H1 (cell line): Measurements from ENCODE around the gene KIAA0513. TPM values are rescaled to one million over a fixed set of nuclear protein-coding genes. Genes with fewer than 3 reads are reported as not detected.

Source experiments
- CTCF ChIA-PET: fragments of 300-600 bp; sonication (Branson Sonifier 250); formaldehyde crosslinking; loops from one replicate; lab custom pipeline; 2021; ENCODE audit not compliant: partially characterized antibody; lab: Charles Lee
- POLR2A ChIA-PET: fragments of 300-600 bp; sonication (Branson Sonifier 250); formaldehyde crosslinking; loops from one replicate; lab custom pipeline; 2021; ENCODE audit warnings: inconsistent platforms; ENCODE audit not compliant: partially characterized antibody; lab: Charles Lee
- DNase-seq, 2 experiments: peaks; one replicate each; pipeline versions ENCODE4 v3.0.0 to v3.0.0-alpha.2; 2010 to 2022; ENCODE audit warnings: low spot score in 2 of 2, low read depth in 1 of 2, mixed read lengths in 1 of 2
- FAIRE-seq: peaks from 2 replicates; lab custom pipeline; 2011; peaks lifted over from hg19 to GRCh38; lab: Jason Lieb, UNC
- H2AFZ ChIP-seq: 2 replicates; pipeline ENCODE4 v1.8.1; 2012; ENCODE audit warnings: low read length, inconsistent platforms
- H2AK5ac ChIP-seq: 2 replicates; pipeline ENCODE4 v1.6.1; 2013; ENCODE audit warnings: low read depth, low read length
- H2BK120ac ChIP-seq: replicated peaks from 2 replicates; pipeline ENCODE3; 2013; ENCODE audit warnings: low read depth, low read length, inconsistent platforms
- H2BK12ac ChIP-seq: 2 replicates; pipeline ENCODE4 v1.6.1; 2013; ENCODE audit warnings: low read depth, low read length
- H2BK15ac ChIP-seq: 2 replicates; pipeline ENCODE4 v1.6.1; 2013; ENCODE audit warnings: low read length
- H2BK20ac ChIP-seq: 2 replicates; pipeline ENCODE4 v1.6.1; 2013; ENCODE audit warnings: low read length
- H2BK5ac ChIP-seq: 2 replicates; pipeline ENCODE4 v1.6.1; 2013; ENCODE audit warnings: low read depth, low read length
- H3K14ac ChIP-seq: 2 replicates; pipeline ENCODE4 v1.6.1; 2013; ENCODE audit warnings: inconsistent platforms; ENCODE audit not compliant: insufficient read length
- H3K18ac ChIP-seq: 2 replicates; pipeline ENCODE4 v1.6.1; 2013; ENCODE audit warnings: low read length; ENCODE audit errors: extremely low read depth
- H3K23ac ChIP-seq: 2 replicates; pipeline ENCODE4 v1.6.1; 2013; ENCODE audit warnings: inconsistent platforms; ENCODE audit not compliant: insufficient read length
- H3K23me2 ChIP-seq: 2 replicates; pipeline ENCODE4 v1.6.1; 2013; ENCODE audit warnings: low read depth, low read length
- H3K27ac ChIP-seq: 2 replicates; pipeline ENCODE4 v1.6.1; 2011; ENCODE audit warnings: low read depth, low read length, inconsistent platforms
- H3K27me3 ChIP-seq, 4 experiments: replicated peaks in 1 of 4; 1 replicate in 1 of 4; 2 replicates in 3 of 4; pipeline versions ENCODE4 v1.6.1 to v1.8.1; 2011 to 2013; ENCODE audit warnings: low read length in 3 of 4, mild to moderate bottlenecking in 3 of 4, inconsistent platforms in 2 of 4, mixed read lengths in 2 of 4, moderate library complexity in 1 of 4; ENCODE audit not compliant: control insufficient read depth in 3 of 4, insufficient read depth in 3 of 4; ENCODE audit errors: extremely low read depth in 1 of 4
- H3K36me3 ChIP-seq, 4 experiments: 2 replicates each; pipeline versions ENCODE4 v1.6.1 to v1.8.1; 2011 to 2013; ENCODE audit warnings: mild to moderate bottlenecking in 4 of 4, low read length in 3 of 4, moderate library complexity in 2 of 4, control low read depth in 1 of 4, inconsistent platforms in 1 of 4; ENCODE audit not compliant: insufficient read depth in 4 of 4, control insufficient read depth in 2 of 4
- H3K4ac ChIP-seq: replicated peaks from 2 replicates; pipeline ENCODE3; 2013; ENCODE audit warnings: low read length, low read depth, mixed read lengths, inconsistent platforms; ENCODE audit not compliant: insufficient read length
- H3K4me1 ChIP-seq, 4 experiments: replicated peaks in 1 of 4; 1 replicate in 1 of 4; 2 replicates in 3 of 4; pipeline versions ENCODE4 v1.6.1 to v1.8.1; 2011 to 2013; ENCODE audit warnings: low read length in 3 of 4, inconsistent platforms in 2 of 4, mixed read lengths in 1 of 4; ENCODE audit not compliant: insufficient read depth in 4 of 4, control insufficient read depth in 3 of 4
- H3K4me2 ChIP-seq, 2 experiments: 2 replicates each; pipeline versions ENCODE4 v1.6.1 to v1.8.1; 2011 to 2013; ENCODE audit warnings: low read depth in 2 of 2, low read length in 2 of 2, control low read depth in 1 of 2, inconsistent platforms in 1 of 2, mild to moderate bottlenecking in 1 of 2; ENCODE audit not compliant: insufficient read depth in 1 of 2
- H3K4me3 ChIP-seq, 4 experiments: fragments of 200-600, 300-600 bp in 1 of 4; sonication (generic), shearing (Covaris generic), sonication (Bioruptor Twin) in 1 of 4; 2 replicates each; pipeline versions ENCODE4 v1.5.1 to v1.8.1; 2011 to 2016; ENCODE audit warnings: low read length in 4 of 4, low read depth in 3 of 4, control low read depth in 2 of 4, inconsistent platforms in 2 of 4, mild to moderate bottlenecking in 2 of 4, mixed read lengths in 1 of 4, moderate library complexity in 1 of 4; ENCODE audit not compliant: insufficient read depth in 2 of 4; ENCODE audit errors: extremely low read depth in 1 of 4
- H3K56ac ChIP-seq: replicated peaks from 2 replicates; pipeline ENCODE3; 2013; ENCODE audit warnings: low read depth, mild to moderate bottlenecking, mixed read lengths, low read length, inconsistent platforms; ENCODE audit not compliant: insufficient read length
- H3K79me1 ChIP-seq: 2 replicates; pipeline ENCODE4 v1.6.1; 2013; ENCODE audit warnings: low read depth, low read length, control low read depth
- H3K79me2 ChIP-seq, 2 experiments: 2 replicates each; pipeline versions ENCODE4 v1.6.1 to v1.8.1; 2012 to 2013; ENCODE audit warnings: low read length in 2 of 2, mild to moderate bottlenecking in 2 of 2, inconsistent platforms in 1 of 2; ENCODE audit not compliant: insufficient read depth in 2 of 2, control insufficient read depth in 1 of 2
- H3K9ac ChIP-seq, 4 experiments: replicated peaks in 1 of 4; 1 replicate in 1 of 4; 2 replicates in 3 of 4; pipeline versions ENCODE4 v1.6.1 to v1.8.1; 2011 to 2013; ENCODE audit warnings: low read depth in 3 of 4, low read length in 3 of 4, control low read depth in 2 of 4, mild to moderate bottlenecking in 2 of 4, moderate library complexity in 2 of 4, inconsistent platforms in 1 of 4; ENCODE audit errors: extremely low read depth in 1 of 4
- H3K9me3 ChIP-seq, 2 experiments: 2 replicates each; pipeline versions ENCODE4 v1.6.1 to v1.8.1; 2012 to 2013; ENCODE audit warnings: mild to moderate bottlenecking in 2 of 2, moderate library complexity in 2 of 2, control low read depth in 1 of 2, inconsistent platforms in 1 of 2, low read depth in 1 of 2, low read length in 1 of 2, mixed read lengths in 1 of 2; ENCODE audit not compliant: insufficient read depth in 2 of 2
- H4K20me1 ChIP-seq, 2 experiments: replicated peaks in 1 of 2; 2 replicates each; pipeline versions ENCODE3 to v1.8.1; 2011 to 2013; ENCODE audit warnings: inconsistent platforms in 2 of 2, low read length in 2 of 2, mild to moderate bottlenecking in 1 of 2; ENCODE audit not compliant: insufficient read depth in 2 of 2, control insufficient read depth in 1 of 2
- H4K5ac ChIP-seq: 2 replicates; pipeline ENCODE4 v1.6.1; 2013; ENCODE audit warnings: low read length, low read depth, mixed read lengths, inconsistent platforms; ENCODE audit not compliant: insufficient read length
- H4K8ac ChIP-seq: 2 replicates; pipeline ENCODE4 v1.8.0; 2013; ENCODE audit warnings: mild to moderate bottlenecking, moderate library complexity, low read length, inconsistent platforms; ENCODE audit not compliant: insufficient read depth; ENCODE audit errors: extremely low read depth
- H4K91ac ChIP-seq: replicated peaks from 2 replicates; pipeline ENCODE3; 2013; ENCODE audit warnings: low read length, mixed read lengths, inconsistent platforms; ENCODE audit not compliant: insufficient read length
- HDAC6 ChIP-seq: IDR thresholded peaks from one replicate; pipeline ENCODE4 v1.7.1; 2012; ENCODE audit warnings: low read depth, mild to moderate bottlenecking, inconsistent platforms, low read length, moderate library complexity
- JUND ChIP-seq: IDR thresholded peaks from 2 replicates; pipeline ENCODE4 v1.6.1; 2011; ENCODE audit warnings: mild to moderate bottlenecking, improper control_type of control experiment, low read length
- POLR2AphosphoS5 ChIP-seq: IDR thresholded peaks from 2 replicates; pipeline ENCODE4 v1.6.1; 2011; ENCODE audit warnings: low read depth, low read length
- TBP ChIP-seq: IDR thresholded peaks from 2 replicates; pipeline ENCODE4 v1.6.1; 2011; ENCODE audit warnings: low read depth, low read length, improper control_type of control experiment
- WGBS, 2 experiments: shearing (Covaris generic) in 1 of 2; methylation state at CpG; one replicate each; pipeline versions ENCODE4 v1.1.6 to v1.1.7; 2013 to 2015; ENCODE audit warnings: low lambda C conversion rate in 2 of 2, mixed read lengths in 2 of 2, inconsistent platforms in 1 of 2, low coverage in 1 of 2, missing lambda C conversion rate in 1 of 2; ENCODE audit not compliant: insufficient replicate concordance in 2 of 2, insufficient coverage in 1 of 2, insufficient read length in 1 of 2; ENCODE audit errors: extremely low coverage in 1 of 2, missing lambda C conversion rate in 1 of 2; 5-methylcytosine and 5-hydroxymethylcytosine counted together
- polyA plus RNA-seq, 7 experiments: library from polyadenylated mRNA; depleted of rRNA in 3 of 7; stranded (reverse) in 5 of 7; unstranded in 2 of 7; fragments of >200 nt in 5 of 7; fragments of 200-250 nt in 2 of 7; gene quantifications; 1 replicate in 5 of 7; 2 replicates in 1 of 7; 4 replicates in 1 of 7; pipeline versions ENCODE4 v1.2.1 to v1.2.3, GENCODE V29; 2011 to 2013; ENCODE audit warnings: missing spikeins in 2 of 7, mixed read lengths in 2 of 7
- total RNA-seq: library from RNA; stranded (reverse); fragmentation: NEBNext Ultra II Directional; extraction: Animal tissue kit (Norgen Biotek cat#: 25700); gene quantifications from 2 replicates; pipeline ENCODE4 v1.2.1, GENCODE V29; 2021
- TF ChIP-seq, protein P1 (sequence below): IDR thresholded peaks from 2 replicates; pipeline ENCODE4 v1.6.1; 2012; ENCODE audit warnings: low read length, inconsistent platforms

Gene KIAA0513
- total and polyA plus RNA-seq, 2 of the 8 experiments (the other 6 are each of a cell fraction or from before 2014, with no cell fraction given), result 2.1 to 6.1 TPM

GRCh38 chr16:85003076-85003475 is 24.5 kb upstream of the KIAA0513 start:
- Histone ChIP-seq H2BK12ac (no peak overlapping the region), H2AK5ac (no peak overlapping the region), H3K27me3 (no peaks in the 10 kb centered on the region), H3K23me2 (no peaks in the 10 kb centered on the region), H3K18ac (no peak overlapping the region), H2AFZ (no peak overlapping the region), H2BK15ac (no peak overlapping the region; the same call in 1 of the 2 replicates), H2BK5ac (no peak overlapping the region), H3K27ac (no peak overlapping the region; the same call in 1 of the 2 replicates), H3K36me3 (no peaks in the 10 kb centered on the region), H3K4ac (no peak overlapping the region), H3K9me3 (no peaks in the 10 kb centered on the region), H4K8ac (no peak overlapping the region), H3K9ac (no peak overlapping the region), H3K14ac (no peak overlapping the region), H3K56ac (no peak overlapping the region), H4K20me1 (peaks cover 9 to 27% of the 10 kb centered on the region in 2 experiments), H4K91ac (no peak overlapping the region), H2BK120ac (no peak overlapping the region), H3K23ac (no peak overlapping the region), H4K5ac (no peak overlapping the region), H3K4me3 (no peak overlapping the region), H3K79me2 (peaks cover 3 to 82% of the 10 kb centered on the region in 2 experiments; a peak in 3 of 4 replicates), H3K4me1 (peaks cover 0 to 17% (median 5%) of the 10 kb centered on the region in 4 experiments; a peak in 6 of 7 replicates), H3K79me1 (peaks cover 23% of the 10 kb centered on the region), H2BK20ac (no peak overlapping the region), H3K4me2 (peak overlapping the region in 1 of 2 experiments; percentile 3; a peak in 1 of 4 replicates)
- FAIRE-seq, result no peak
- ChIA-PET POLR2A (no interaction called here), CTCF (interaction anchor here (1.0 to 3.9 kb wide), 5 partner anchors 15 to 84 kb away, joined by 3 to 13 read pairs (median 3); no protein-coding TSS in a partner anchor)
- DNase-seq, result no peak
- 68% methylated on average over 13 of the region's 13 CpGs; no CpG with 5 or more reads in 1 of the 2 experiments for WGBS, 2 experiments
- TF ChIP-seq, protein P1, sequence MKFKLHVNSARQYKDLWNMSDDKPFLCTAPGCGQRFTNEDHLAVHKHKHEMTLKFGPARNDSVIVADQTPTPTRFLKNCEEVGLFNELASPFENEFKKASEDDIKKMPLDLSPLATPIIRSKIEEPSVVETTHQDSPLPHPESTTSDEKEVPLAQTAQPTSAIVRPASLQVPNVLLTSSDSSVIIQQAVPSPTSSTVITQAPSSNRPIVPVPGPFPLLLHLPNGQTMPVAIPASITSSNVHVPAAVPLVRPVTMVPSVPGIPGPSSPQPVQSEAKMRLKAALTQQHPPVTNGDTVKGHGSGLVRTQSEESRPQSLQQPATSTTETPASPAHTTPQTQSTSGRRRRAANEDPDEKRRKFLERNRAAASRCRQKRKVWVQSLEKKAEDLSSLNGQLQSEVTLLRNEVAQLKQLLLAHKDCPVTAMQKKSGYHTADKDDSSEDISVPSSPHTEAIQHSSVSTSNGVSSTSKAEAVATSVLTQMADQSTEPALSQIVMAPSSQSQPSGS, result no peak
- TF ChIP-seq HDAC6 (no peak), JUND (no peak), POLR2AphosphoS5 (no peak), TBP (no peak)
